H1 (cell line): ENCODE results near the gene ARID2. TPM values are rescaled to one million over a fixed set of nuclear protein-coding genes. Genes with fewer than 3 reads are reported as not detected.

ENCODE experiments used
- CTCF ChIA-PET: fragments of 300-600 bp; sonication (Branson Sonifier 250); formaldehyde crosslinking; loops from one replicate; lab custom pipeline; 2021; ENCODE audit not compliant: partially characterized antibody; lab: Charles Lee
- POLR2A ChIA-PET: fragments of 300-600 bp; sonication (Branson Sonifier 250); formaldehyde crosslinking; loops from one replicate; lab custom pipeline; 2021; ENCODE audit warnings: inconsistent platforms; ENCODE audit not compliant: partially characterized antibody; lab: Charles Lee
- DNase-seq, 2 experiments: peaks; one replicate each; pipeline versions ENCODE4 v3.0.0 to v3.0.0-alpha.2; 2010 to 2022; ENCODE audit warnings: low spot score in 2 of 2, low read depth in 1 of 2, mixed read lengths in 1 of 2
- FAIRE-seq: peaks from 2 replicates; lab custom pipeline; 2011; peaks lifted over from hg19 to GRCh38; lab: Jason Lieb, UNC
- H2AFZ ChIP-seq: 2 replicates; pipeline ENCODE4 v1.8.1; 2012; ENCODE audit warnings: low read length, inconsistent platforms
- H2AK5ac ChIP-seq: 2 replicates; pipeline ENCODE4 v1.6.1; 2013; ENCODE audit warnings: low read depth, low read length
- H2BK120ac ChIP-seq: replicated peaks from 2 replicates; pipeline ENCODE3; 2013; ENCODE audit warnings: low read depth, low read length, inconsistent platforms
- H2BK12ac ChIP-seq: 2 replicates; pipeline ENCODE4 v1.6.1; 2013; ENCODE audit warnings: low read depth, low read length
- H2BK15ac ChIP-seq: 2 replicates; pipeline ENCODE4 v1.6.1; 2013; ENCODE audit warnings: low read length
- H2BK20ac ChIP-seq: 2 replicates; pipeline ENCODE4 v1.6.1; 2013; ENCODE audit warnings: low read length
- H2BK5ac ChIP-seq: 2 replicates; pipeline ENCODE4 v1.6.1; 2013; ENCODE audit warnings: low read depth, low read length
- H3K14ac ChIP-seq: 2 replicates; pipeline ENCODE4 v1.6.1; 2013; ENCODE audit warnings: inconsistent platforms; ENCODE audit not compliant: insufficient read length
- H3K18ac ChIP-seq: 2 replicates; pipeline ENCODE4 v1.6.1; 2013; ENCODE audit warnings: low read length; ENCODE audit errors: extremely low read depth
- H3K23ac ChIP-seq: 2 replicates; pipeline ENCODE4 v1.6.1; 2013; ENCODE audit warnings: inconsistent platforms; ENCODE audit not compliant: insufficient read length
- H3K23me2 ChIP-seq: 2 replicates; pipeline ENCODE4 v1.6.1; 2013; ENCODE audit warnings: low read depth, low read length
- H3K27ac ChIP-seq: 2 replicates; pipeline ENCODE4 v1.6.1; 2011; ENCODE audit warnings: low read depth, low read length, inconsistent platforms
- H3K27me3 ChIP-seq, 4 experiments: replicated peaks in 1 of 4; 1 replicate in 1 of 4; 2 replicates in 3 of 4; pipeline versions ENCODE4 v1.6.1 to v1.8.1; 2011 to 2013; ENCODE audit warnings: low read length in 3 of 4, mild to moderate bottlenecking in 3 of 4, inconsistent platforms in 2 of 4, mixed read lengths in 2 of 4, moderate library complexity in 1 of 4; ENCODE audit not compliant: control insufficient read depth in 3 of 4, insufficient read depth in 3 of 4; ENCODE audit errors: extremely low read depth in 1 of 4
- H3K36me3 ChIP-seq, 4 experiments: 2 replicates each; pipeline versions ENCODE4 v1.6.1 to v1.8.1; 2011 to 2013; ENCODE audit warnings: mild to moderate bottlenecking in 4 of 4, low read length in 3 of 4, moderate library complexity in 2 of 4, control low read depth in 1 of 4, inconsistent platforms in 1 of 4; ENCODE audit not compliant: insufficient read depth in 4 of 4, control insufficient read depth in 2 of 4
- H3K4ac ChIP-seq: replicated peaks from 2 replicates; pipeline ENCODE3; 2013; ENCODE audit warnings: low read length, low read depth, mixed read lengths, inconsistent platforms; ENCODE audit not compliant: insufficient read length
- H3K4me1 ChIP-seq, 4 experiments: replicated peaks in 1 of 4; 1 replicate in 1 of 4; 2 replicates in 3 of 4; pipeline versions ENCODE4 v1.6.1 to v1.8.1; 2011 to 2013; ENCODE audit warnings: low read length in 3 of 4, inconsistent platforms in 2 of 4, mixed read lengths in 1 of 4; ENCODE audit not compliant: insufficient read depth in 4 of 4, control insufficient read depth in 3 of 4
- H3K4me2 ChIP-seq, 2 experiments: 2 replicates each; pipeline versions ENCODE4 v1.6.1 to v1.8.1; 2011 to 2013; ENCODE audit warnings: low read depth in 2 of 2, low read length in 2 of 2, control low read depth in 1 of 2, inconsistent platforms in 1 of 2, mild to moderate bottlenecking in 1 of 2; ENCODE audit not compliant: insufficient read depth in 1 of 2
- H3K4me3 ChIP-seq, 4 experiments: fragments of 200-600, 300-600 bp in 1 of 4; sonication (generic), shearing (Covaris generic), sonication (Bioruptor Twin) in 1 of 4; 2 replicates each; pipeline versions ENCODE4 v1.5.1 to v1.8.1; 2011 to 2016; ENCODE audit warnings: low read length in 4 of 4, low read depth in 3 of 4, control low read depth in 2 of 4, inconsistent platforms in 2 of 4, mild to moderate bottlenecking in 2 of 4, mixed read lengths in 1 of 4, moderate library complexity in 1 of 4; ENCODE audit not compliant: insufficient read depth in 2 of 4; ENCODE audit errors: extremely low read depth in 1 of 4
- H3K56ac ChIP-seq: replicated peaks from 2 replicates; pipeline ENCODE3; 2013; ENCODE audit warnings: low read depth, mild to moderate bottlenecking, mixed read lengths, low read length, inconsistent platforms; ENCODE audit not compliant: insufficient read length
- H3K79me1 ChIP-seq: 2 replicates; pipeline ENCODE4 v1.6.1; 2013; ENCODE audit warnings: low read depth, low read length, control low read depth
- H3K79me2 ChIP-seq, 2 experiments: 2 replicates each; pipeline versions ENCODE4 v1.6.1 to v1.8.1; 2012 to 2013; ENCODE audit warnings: low read length in 2 of 2, mild to moderate bottlenecking in 2 of 2, inconsistent platforms in 1 of 2; ENCODE audit not compliant: insufficient read depth in 2 of 2, control insufficient read depth in 1 of 2
- H3K9ac ChIP-seq, 4 experiments: replicated peaks in 1 of 4; 1 replicate in 1 of 4; 2 replicates in 3 of 4; pipeline versions ENCODE4 v1.6.1 to v1.8.1; 2011 to 2013; ENCODE audit warnings: low read depth in 3 of 4, low read length in 3 of 4, control low read depth in 2 of 4, mild to moderate bottlenecking in 2 of 4, moderate library complexity in 2 of 4, inconsistent platforms in 1 of 4; ENCODE audit errors: extremely low read depth in 1 of 4
- H3K9me3 ChIP-seq, 2 experiments: 2 replicates each; pipeline versions ENCODE4 v1.6.1 to v1.8.1; 2012 to 2013; ENCODE audit warnings: mild to moderate bottlenecking in 2 of 2, moderate library complexity in 2 of 2, control low read depth in 1 of 2, inconsistent platforms in 1 of 2, low read depth in 1 of 2, low read length in 1 of 2, mixed read lengths in 1 of 2; ENCODE audit not compliant: insufficient read depth in 2 of 2
- H4K20me1 ChIP-seq, 2 experiments: replicated peaks in 1 of 2; 2 replicates each; pipeline versions ENCODE3 to v1.8.1; 2011 to 2013; ENCODE audit warnings: inconsistent platforms in 2 of 2, low read length in 2 of 2, mild to moderate bottlenecking in 1 of 2; ENCODE audit not compliant: insufficient read depth in 2 of 2, control insufficient read depth in 1 of 2
- H4K5ac ChIP-seq: 2 replicates; pipeline ENCODE4 v1.6.1; 2013; ENCODE audit warnings: low read length, low read depth, mixed read lengths, inconsistent platforms; ENCODE audit not compliant: insufficient read length
- H4K8ac ChIP-seq: 2 replicates; pipeline ENCODE4 v1.8.0; 2013; ENCODE audit warnings: mild to moderate bottlenecking, moderate library complexity, low read length, inconsistent platforms; ENCODE audit not compliant: insufficient read depth; ENCODE audit errors: extremely low read depth
- H4K91ac ChIP-seq: replicated peaks from 2 replicates; pipeline ENCODE3; 2013; ENCODE audit warnings: low read length, mixed read lengths, inconsistent platforms; ENCODE audit not compliant: insufficient read length
- KDM1A ChIP-seq: fragments of 200-600, 300-600 bp; sonication (generic); IDR thresholded peaks from 2 replicates; pipeline ENCODE4 v1.7.1; 2016; ENCODE audit warnings: mild to moderate bottlenecking, low read length, borderline replicate concordance
- WGBS, 2 experiments: shearing (Covaris generic) in 1 of 2; methylation state at CpG; one replicate each; pipeline versions ENCODE4 v1.1.6 to v1.1.7; 2013 to 2015; ENCODE audit warnings: low lambda C conversion rate in 2 of 2, mixed read lengths in 2 of 2, inconsistent platforms in 1 of 2, low coverage in 1 of 2, missing lambda C conversion rate in 1 of 2; ENCODE audit not compliant: insufficient replicate concordance in 2 of 2, insufficient coverage in 1 of 2, insufficient read length in 1 of 2; ENCODE audit errors: extremely low coverage in 1 of 2, missing lambda C conversion rate in 1 of 2; 5-methylcytosine and 5-hydroxymethylcytosine counted together
- polyA plus RNA-seq, 7 experiments: library from polyadenylated mRNA; depleted of rRNA in 3 of 7; stranded (reverse) in 5 of 7; unstranded in 2 of 7; fragments of >200 nt in 5 of 7; fragments of 200-250 nt in 2 of 7; gene quantifications; 1 replicate in 5 of 7; 2 replicates in 1 of 7; 4 replicates in 1 of 7; pipeline versions ENCODE4 v1.2.1 to v1.2.3, GENCODE V29; 2011 to 2013; ENCODE audit warnings: missing spikeins in 2 of 7, mixed read lengths in 2 of 7
- total RNA-seq: library from RNA; stranded (reverse); fragmentation: NEBNext Ultra II Directional; extraction: Animal tissue kit (Norgen Biotek cat#: 25700); gene quantifications from 2 replicates; pipeline ENCODE4 v1.2.1, GENCODE V29; 2021

The ARID2 gene
- total and polyA plus RNA-seq, 2 of the 8 experiments (the other 6 are each of a cell fraction or from before 2014, with no cell fraction given): 32.0 to 45.2 TPM

GRCh38 chr12:45760333-45760732, 30.8 kb downstream of the ARID2 start:
- H3K56ac ChIP-seq: no peak overlapping the region
- ChIA-PET CTCF (interaction anchor here (1.0 kb wide), 1 partner anchor 18 kb away, joined by 5 read pairs; no protein-coding TSS in a partner anchor), POLR2A (no interaction called here)
- DNase-seq: no peak
- no peak overlapping the region for H2AFZ ChIP-seq
- no peaks in the 10 kb centered on the region for H3K23me2 ChIP-seq
- H2BK12ac ChIP-seq: no peak overlapping the region
- no peaks in the 10 kb centered on the region for H3K27me3 ChIP-seq
- H3K79me1 ChIP-seq: no peaks in the 10 kb centered on the region; the same call in 1 of the 2 replicates
- H3K4me3 ChIP-seq: no peak overlapping the region
- no peak overlapping the region for H3K9ac ChIP-seq
- H3K27ac ChIP-seq: no peak overlapping the region
- FAIRE-seq: no peak
- no peak overlapping the region for H4K91ac ChIP-seq
- no peak overlapping the region for H2BK5ac ChIP-seq
- no peak overlapping the region for H3K23ac ChIP-seq
- H3K4me1 ChIP-seq: peaks cover 0 to 8% (median 1%) of the 10 kb centered on the region in 4 experiments; a peak in 4 of 7 replicates
- H2AK5ac ChIP-seq: no peak overlapping the region
- H3K4ac ChIP-seq: no peak overlapping the region
- H3K18ac ChIP-seq: no peak overlapping the region
- H4K5ac ChIP-seq: no peak overlapping the region
- H4K8ac ChIP-seq: no peak overlapping the region
- 90% methylated on average over 4 of the region's 4 CpGs; no CpG with 5 or more reads in 1 of the 2 experiments for WGBS, 2 experiments
- no peak overlapping the region for H2BK15ac ChIP-seq
- H2BK120ac ChIP-seq: no peak overlapping the region
- no peak overlapping the region for H3K4me2 ChIP-seq
- no peak overlapping the region for H3K14ac ChIP-seq
- peaks cover 0 to 4% (median 0%) of the 10 kb centered on the region in 4 experiments; a peak in 1 of 8 replicates for H3K36me3 ChIP-seq
- H2BK20ac ChIP-seq: no peak overlapping the region
- H4K20me1 ChIP-seq: peaks cover 4 to 7% of the 10 kb centered on the region in 2 experiments
- H3K9me3 ChIP-seq: no peaks in the 10 kb centered on the region
- peaks cover 0 to 97% of the 10 kb centered on the region in 2 experiments; a peak in 3 of 4 replicates for H3K79me2 ChIP-seq
- no peak for TF ChIP-seq KDM1A
